ENCODE results near the gene EED.

DNA sequence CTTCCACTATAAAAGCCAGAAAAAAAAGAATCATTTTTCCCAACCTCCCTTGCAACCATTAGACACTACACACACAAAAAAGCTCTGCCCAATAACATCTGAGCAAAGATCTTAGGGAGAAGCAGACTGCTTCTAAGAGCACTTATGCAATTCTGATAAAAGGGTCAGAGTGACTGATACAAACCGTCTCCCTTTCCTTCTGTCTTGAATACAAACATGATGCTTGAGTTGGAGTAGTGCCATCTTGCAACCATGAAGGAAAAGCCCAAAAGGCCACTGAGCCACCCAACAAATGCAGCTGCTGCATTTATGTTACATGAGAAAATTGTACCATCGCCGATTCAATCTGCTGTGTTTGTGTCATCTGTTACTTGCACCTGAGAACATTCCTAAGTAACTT is 47.6 kb upstream of the EED start:
- TF ChIP-seq RAD21 (IDR thresholded peaks at IDR 0.05) (no peak), GABPA (IDR thresholded peaks at IDR 0.05 in 1 of 2, conservative IDR thresholded peaks at IDR 0.05 in 1 of 2) (no peak), FOXA1 (IDR thresholded peaks at IDR 0.05) (no peak), TAF1 (conservative IDR thresholded peaks at IDR 0.05) (no peak), MAX (IDR thresholded peaks at IDR 0.05) (no peak), SP1 (IDR thresholded peaks at IDR 0.05) (no peak)
- TF ChIP-seq, protein P1, sequence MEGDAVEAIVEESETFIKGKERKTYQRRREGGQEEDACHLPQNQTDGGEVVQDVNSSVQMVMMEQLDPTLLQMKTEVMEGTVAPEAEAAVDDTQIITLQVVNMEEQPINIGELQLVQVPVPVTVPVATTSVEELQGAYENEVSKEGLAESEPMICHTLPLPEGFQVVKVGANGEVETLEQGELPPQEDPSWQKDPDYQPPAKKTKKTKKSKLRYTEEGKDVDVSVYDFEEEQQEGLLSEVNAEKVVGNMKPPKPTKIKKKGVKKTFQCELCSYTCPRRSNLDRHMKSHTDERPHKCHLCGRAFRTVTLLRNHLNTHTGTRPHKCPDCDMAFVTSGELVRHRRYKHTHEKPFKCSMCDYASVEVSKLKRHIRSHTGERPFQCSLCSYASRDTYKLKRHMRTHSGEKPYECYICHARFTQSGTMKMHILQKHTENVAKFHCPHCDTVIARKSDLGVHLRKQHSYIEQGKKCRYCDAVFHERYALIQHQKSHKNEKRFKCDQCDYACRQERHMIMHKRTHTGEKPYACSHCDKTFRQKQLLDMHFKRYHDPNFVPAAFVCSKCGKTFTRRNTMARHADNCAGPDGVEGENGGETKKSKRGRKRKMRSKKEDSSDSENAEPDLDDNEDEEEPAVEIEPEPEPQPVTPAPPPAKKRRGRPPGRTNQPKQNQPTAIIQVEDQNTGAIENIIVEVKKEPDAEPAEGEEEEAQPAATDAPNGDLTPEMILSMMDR (IDR thresholded peaks at IDR 0.05; ENCODE audit: low read depth, low read length, missing input control) = no peak
